Activated CD4-positive, alpha-beta memory T cell treated with anti-CD3 and anti-CD28 coated beads, Interleukin-2, amount 10 ng/mL, durations not matched to agents 7 days and 5 days (primary cell): ENCODE results near the gene QTRT2. TPM values are rescaled to one million over a fixed set of nuclear protein-coding genes. Genes with fewer than 3 reads are reported as not detected.

Source experiments
- CTCF ChIA-PET: fragments of 350-600 bp; sonication (Branson Sonifier 250); formaldehyde crosslinking; loops from one replicate; lab custom pipeline; 2021; ENCODE audit warnings: antibody characterized with exemption, inconsistent platforms; lab: Charles Lee
- POLR2A ChIA-PET: fragments of 350-600 bp; sonication (Branson Sonifier 250); formaldehyde crosslinking; loops from one replicate; lab custom pipeline; 2021; ENCODE audit warnings: antibody characterized with exemption; lab: Charles Lee
- DNase-seq: peaks from one replicate; pipeline ENCODE4 v3.0.0-alpha.2; 2020
- H3K27ac Mint-ChIP-seq: one replicate; pipeline ENCODE4 v1.8.0; 2021; ENCODE audit warnings: mild to moderate bottlenecking, mixed read lengths
- H3K27me3 Mint-ChIP-seq: one replicate; pipeline ENCODE4 v1.8.0; 2021; ENCODE audit warnings: mixed read lengths
- H3K36me3 Mint-ChIP-seq: one replicate; pipeline ENCODE4 v1.8.0; 2021; ENCODE audit warnings: low read depth, mixed read lengths
- H3K4me1 Mint-ChIP-seq: one replicate; pipeline ENCODE4 v1.8.0; 2021; ENCODE audit warnings: mixed read lengths
- H3K4me3 Mint-ChIP-seq: one replicate; pipeline ENCODE4 v1.8.0; 2021; ENCODE audit warnings: mild to moderate bottlenecking, mixed read lengths
- H3K9me3 Mint-ChIP-seq: one replicate; pipeline ENCODE4 v1.8.0; 2021; ENCODE audit warnings: mixed read lengths
- total RNA-seq, 2 experiments: library from RNA; stranded (reverse); gene quantifications; one replicate each; pipeline ENCODE4 v1.2.3, GENCODE V29; 2021

The QTRT2 gene
- total RNA-seq, 2 experiments from 2014 or later = 23.3 to 25.6 TPM

- ChIA-PET CTCF (no interaction called here), POLR2A (no interaction called here)
- no peak for DNase-seq
- no peak overlapping the region for H3K4me3 Mint-ChIP-seq
- H3K27me3 Mint-ChIP-seq = peaks cover 6% of the 10 kb centered on the region
- no peaks in the 10 kb centered on the region for H3K36me3 Mint-ChIP-seq
- no peaks in the 10 kb centered on the region for H3K9me3 Mint-ChIP-seq
- no peaks in the 10 kb centered on the region for H3K4me1 Mint-ChIP-seq
- no peak overlapping the region for H3K27ac Mint-ChIP-seq
These were observed 58.2 kb downstream of the QTRT2 start for GRCh38 chr3:114114719-114115118.

DNA sequence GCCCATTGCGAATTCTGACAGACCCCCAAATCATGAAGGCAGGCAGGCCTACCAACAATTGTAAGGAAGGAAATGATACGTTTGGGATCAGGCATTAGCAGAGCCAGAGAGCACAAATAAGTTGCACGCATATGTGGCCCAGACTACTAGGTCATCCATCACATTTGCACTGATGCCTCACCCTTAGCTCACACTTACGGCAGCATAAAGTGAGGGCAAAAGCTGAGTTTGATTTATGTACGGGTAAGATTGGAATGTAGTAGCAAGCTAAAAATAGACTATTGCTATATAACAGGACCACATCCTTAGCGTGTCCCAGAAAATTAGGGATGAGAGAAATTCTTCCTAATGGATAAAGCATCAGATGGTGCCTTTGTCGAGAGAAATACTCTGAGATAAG lies 58.6 kb downstream of the QTRT2 start:
- ChIA-PET POLR2A (interaction anchor here (0.7 kb wide), 1 partner anchor 175 kb away, joined by 3 read pairs; no protein-coding TSS in a partner anchor), CTCF (no interaction called here)
- H3K36me3 Mint-ChIP-seq = no peaks in the 10 kb centered on the region
- no peak overlapping the region for H3K27ac Mint-ChIP-seq
- no peak for DNase-seq
- H3K4me1 Mint-ChIP-seq = no peaks in the 10 kb centered on the region
- H3K9me3 Mint-ChIP-seq = no peaks in the 10 kb centered on the region
- no peak overlapping the region for H3K4me3 Mint-ChIP-seq
- peaks cover 2% of the 10 kb centered on the region for H3K27me3 Mint-ChIP-seq

GRCh38 chr3:114119776-114120175 lies 63.2 kb downstream of the QTRT2 start:
- no peak for DNase-seq
- no peak overlapping the region for H3K4me3 Mint-ChIP-seq
- no peaks in the 10 kb centered on the region for H3K27me3 Mint-ChIP-seq
- POLR2A ChIA-PET = no interaction called here
- no peaks in the 10 kb centered on the region for H3K36me3 Mint-ChIP-seq
- no peaks in the 10 kb centered on the region for H3K9me3 Mint-ChIP-seq
- H3K27ac Mint-ChIP-seq = no peak overlapping the region
- no peaks in the 10 kb centered on the region for H3K4me1 Mint-ChIP-seq
- CTCF ChIA-PET = no interaction called here

- Mint-ChIP-seq H3K9me3 (no peaks in the 10 kb centered on the region), H3K27me3 (no peaks in the 10 kb centered on the region), H3K4me3 (no peak overlapping the region), H3K4me1 (no peaks in the 10 kb centered on the region), H3K36me3 (no peaks in the 10 kb centered on the region), H3K27ac (no peak overlapping the region)
- POLR2A ChIA-PET = no interaction called here
- CTCF ChIA-PET = no interaction called here
- DNase-seq = no peak
These were observed 63.7 kb downstream of the QTRT2 start for GRCh38 chr3:114120211-114120610.

DNA sequence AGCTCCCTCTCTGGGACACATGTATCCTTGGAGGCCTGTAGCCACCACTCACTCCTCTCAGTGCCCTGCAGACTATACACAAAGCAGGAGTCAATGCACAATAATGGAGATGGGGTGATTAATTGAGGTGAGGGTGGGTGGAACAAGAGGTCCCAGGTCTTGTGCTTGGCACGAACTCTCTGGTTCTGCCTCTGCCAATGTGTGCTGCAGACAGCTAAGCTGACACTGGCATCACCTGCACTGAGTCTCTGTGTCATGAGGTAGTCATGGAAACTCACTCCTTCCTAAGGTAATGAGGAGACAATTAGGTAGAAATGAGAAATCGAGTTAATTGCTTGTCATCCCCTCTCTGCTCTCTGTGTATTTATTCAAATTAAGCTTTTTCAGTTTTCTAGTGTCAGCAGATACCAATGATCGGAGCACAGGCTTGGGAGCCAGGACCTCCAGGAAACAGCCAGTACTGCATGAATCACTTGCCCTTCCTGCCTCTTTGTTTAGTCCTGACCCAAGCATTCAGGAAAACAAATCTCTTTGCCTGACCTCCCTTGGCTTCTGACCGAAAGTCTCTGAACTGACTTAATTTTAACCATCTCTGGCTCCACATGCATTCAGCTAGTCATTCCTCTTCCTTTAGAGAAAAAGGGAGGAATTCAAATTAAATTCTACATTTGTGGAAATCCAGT lies 65.6 kb downstream of the QTRT2 start:
- Mint-ChIP-seq H3K4me1 (no peaks in the 10 kb centered on the region), H3K27me3 (no peaks in the 10 kb centered on the region), H3K36me3 (no peaks in the 10 kb centered on the region), H3K4me3 (no peak overlapping the region), H3K27ac (no peak overlapping the region), H3K9me3 (no peaks in the 10 kb centered on the region)
- POLR2A ChIA-PET = no interaction called here
- CTCF ChIA-PET = no interaction called here
- DNase-seq = no peak

DNA sequence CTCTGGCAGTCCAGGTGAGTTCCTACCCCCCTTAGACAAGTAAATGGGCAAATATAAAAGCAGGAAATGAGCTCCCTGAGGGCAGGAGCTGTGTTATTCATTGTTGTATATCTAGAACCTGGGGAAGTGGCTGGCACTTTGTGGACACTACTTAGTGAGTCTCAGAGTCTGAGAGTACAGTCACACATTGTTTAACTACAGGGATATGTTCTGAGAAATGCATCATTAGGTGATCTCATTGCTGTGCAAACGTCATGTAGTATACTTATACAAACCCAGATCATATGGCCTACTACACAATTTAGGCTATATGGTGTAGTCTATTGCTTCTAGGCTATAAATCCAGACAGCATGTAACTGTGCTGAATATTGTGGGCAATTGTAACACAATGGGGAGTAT lies 69.9 kb downstream of the QTRT2 start:
- H3K4me1 Mint-ChIP-seq = peaks cover 4% of the 10 kb centered on the region
- H3K36me3 Mint-ChIP-seq = no peaks in the 10 kb centered on the region
- CTCF ChIA-PET = interaction anchor here (1.0 kb wide), 1 partner anchor 29 kb away, joined by 3 read pairs; no protein-coding TSS in a partner anchor
- H3K4me3 Mint-ChIP-seq = no peak overlapping the region
- H3K9me3 Mint-ChIP-seq = no peaks in the 10 kb centered on the region
- no peaks in the 10 kb centered on the region for H3K27me3 Mint-ChIP-seq
- POLR2A ChIA-PET = no interaction called here
- DNase-seq = no peak
- no peak overlapping the region for H3K27ac Mint-ChIP-seq

DNA sequence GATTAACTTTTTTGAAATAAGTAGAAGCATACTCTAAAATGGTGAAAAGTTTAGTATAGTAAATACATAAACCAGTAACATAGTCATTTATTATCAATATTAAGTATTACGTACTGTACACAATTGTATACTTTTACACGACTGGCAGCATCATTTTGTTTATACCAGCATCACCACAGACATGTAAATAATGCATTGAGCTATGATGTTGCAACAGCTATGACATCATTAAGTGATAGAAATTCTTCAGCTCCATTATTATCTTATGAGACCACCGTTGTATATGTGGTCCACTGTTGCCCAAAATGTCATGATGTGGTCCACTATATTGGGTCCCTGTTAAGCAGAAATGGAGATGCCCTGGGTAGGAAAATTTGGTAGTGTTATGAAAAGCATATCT lies 71.0 kb downstream of the QTRT2 start:
- Mint-ChIP-seq H3K4me1 (peaks cover 6% of the 10 kb centered on the region), H3K27me3 (no peaks in the 10 kb centered on the region), H3K36me3 (no peaks in the 10 kb centered on the region), H3K9me3 (no peaks in the 10 kb centered on the region), H3K4me3 (no peak overlapping the region), H3K27ac (no peak overlapping the region)
- CTCF ChIA-PET = no interaction called here
- POLR2A ChIA-PET = no interaction called here
- DNase-seq = no peak

DNA sequence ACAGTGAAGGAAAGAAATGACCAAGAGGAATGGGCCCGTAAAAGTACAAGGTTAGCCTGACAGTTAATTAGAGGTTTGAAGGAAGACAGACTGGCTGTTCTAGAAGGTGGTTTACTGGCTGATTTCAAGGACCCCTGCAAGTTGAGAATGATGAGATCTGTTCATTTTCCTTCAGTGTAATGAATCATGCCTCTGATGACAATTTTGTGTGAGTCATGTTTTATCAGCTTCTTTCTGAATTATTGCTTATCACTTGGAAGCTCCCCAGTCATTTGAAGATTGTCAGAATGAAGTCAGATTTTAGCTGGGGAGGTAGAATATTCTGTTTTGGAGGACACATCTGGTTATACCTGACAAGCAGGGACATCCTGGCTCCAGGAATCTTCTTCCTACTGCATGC lies 71.7 kb downstream of the QTRT2 start:
- POLR2A ChIA-PET = no interaction called here
- no peak overlapping the region for H3K27ac Mint-ChIP-seq
- H3K4me3 Mint-ChIP-seq = no peak overlapping the region

DNA sequence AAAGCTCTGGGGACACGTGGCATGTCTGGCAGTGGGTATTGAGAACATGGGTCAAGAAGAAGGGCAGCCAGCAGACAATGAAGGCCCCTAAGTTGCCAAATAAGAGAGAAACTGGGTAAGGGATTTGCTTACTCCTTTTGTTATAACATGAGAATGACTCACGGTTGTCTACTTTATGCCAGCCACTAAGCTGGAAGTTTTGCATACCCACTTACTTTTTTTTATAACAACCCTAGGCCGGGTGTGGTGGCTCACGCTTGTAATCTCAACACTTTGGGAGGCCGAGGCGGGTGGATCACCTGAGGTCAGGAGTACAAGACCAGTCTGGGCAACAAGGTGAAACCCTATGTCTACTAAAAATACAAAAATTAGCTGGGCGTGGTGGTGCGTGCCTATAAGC lies 72.3 kb downstream of the QTRT2 start:
- DNase-seq = no peak

More for the DNA sequence above, 71.7 kb downstream of the QTRT2 start:
- CTCF ChIA-PET = no interaction called here
- Mint-ChIP-seq H3K9me3 (no peaks in the 10 kb centered on the region), H3K4me1 (peaks cover 7% of the 10 kb centered on the region), H3K27me3 (no peaks in the 10 kb centered on the region), H3K36me3 (no peaks in the 10 kb centered on the region)
- no peak for DNase-seq

DNA sequence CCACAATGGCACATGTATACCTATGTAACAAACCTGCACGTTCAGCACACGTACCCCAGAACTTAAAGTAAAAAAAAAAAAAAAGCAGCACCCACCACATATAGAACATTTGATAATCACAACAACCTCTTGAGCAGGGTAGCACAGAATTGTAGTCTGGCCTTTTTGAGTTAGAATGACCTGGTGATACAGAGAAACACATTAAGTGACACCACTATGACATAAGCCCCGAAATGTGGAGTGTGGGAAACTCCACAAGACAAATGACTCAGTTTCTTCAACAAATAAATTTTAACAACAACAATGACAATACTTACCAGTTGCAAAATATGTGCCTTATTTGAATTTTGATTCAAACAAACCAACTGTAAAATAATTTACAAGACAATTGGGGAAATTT lies 76.0 kb downstream of the QTRT2 start:
- DNase-seq = no peak
- H3K36me3 Mint-ChIP-seq = peaks cover 3% of the 10 kb centered on the region
- H3K4me1 Mint-ChIP-seq = peaks cover 12% of the 10 kb centered on the region
- H3K27me3 Mint-ChIP-seq = no peaks in the 10 kb centered on the region
- H3K9me3 Mint-ChIP-seq = no peaks in the 10 kb centered on the region
- H3K4me3 Mint-ChIP-seq = no peak overlapping the region
- CTCF ChIA-PET = interaction anchor here (1.0 kb wide), 1 partner anchor 66 kb away, joined by 3 read pairs; no protein-coding TSS in a partner anchor
- POLR2A ChIA-PET = no interaction called here
- no peak overlapping the region for H3K27ac Mint-ChIP-seq

More for the DNA sequence above, 72.3 kb downstream of the QTRT2 start:
- Mint-ChIP-seq H3K36me3 (no peaks in the 10 kb centered on the region), H3K9me3 (no peaks in the 10 kb centered on the region), H3K27ac (no peak overlapping the region), H3K4me3 (no peak overlapping the region), H3K27me3 (no peaks in the 10 kb centered on the region), H3K4me1 (peaks cover 12% of the 10 kb centered on the region)
- ChIA-PET CTCF (no interaction called here), POLR2A (no interaction called here)

DNA sequence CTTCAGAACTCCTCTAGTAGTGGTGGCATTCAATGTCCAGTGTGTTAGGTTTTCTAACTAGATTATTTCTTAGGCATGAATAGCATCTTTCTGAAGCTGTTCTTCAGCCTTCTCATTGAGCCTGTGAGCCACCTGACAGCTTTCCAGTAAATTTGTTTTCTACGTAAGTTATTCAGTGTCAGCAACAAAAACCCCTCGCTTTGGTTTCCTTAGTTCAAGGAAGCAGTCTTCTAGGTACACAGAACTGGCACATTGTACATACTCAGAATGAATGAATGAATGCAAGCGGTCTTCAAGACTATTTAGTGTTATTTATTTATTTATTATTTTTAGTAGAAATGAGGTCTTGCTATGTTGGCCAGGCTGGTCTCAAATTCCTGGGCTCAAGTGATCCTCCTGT lies 77.4 kb downstream of the QTRT2 start:
- no peak overlapping the region for H3K4me3 Mint-ChIP-seq
- no peaks in the 10 kb centered on the region for H3K9me3 Mint-ChIP-seq
- peaks cover 8% of the 10 kb centered on the region for H3K4me1 Mint-ChIP-seq
- no peak for DNase-seq
- peaks cover 3% of the 10 kb centered on the region for H3K36me3 Mint-ChIP-seq
- H3K27ac Mint-ChIP-seq = peak overlapping the region; percentile 33
- CTCF ChIA-PET = no interaction called here
- POLR2A ChIA-PET = no interaction called here
- no peaks in the 10 kb centered on the region for H3K27me3 Mint-ChIP-seq

Other genes starting within 250 kb of the QTRT2 start
- under 1 TPM; 0.48 to 0.91 TPM for gene GRAMD1C, start 217.9 kb upstream of the QTRT2 start, total RNA-seq
- 1 to 10 TPM; 3.1 to 3.9 TPM for gene ZDHHC23, start 108.7 kb upstream of the QTRT2 start, total RNA-seq
- gene CCDC191, start 211 bp upstream of the QTRT2 start, total RNA-seq = 1 to 10 TPM; 2.6 to 3.0 TPM
- not detected for gene DRD3, start 122.3 kb downstream of the QTRT2 start, total RNA-seq
- gene ZNF80, start 180.8 kb downstream of the QTRT2 start, total RNA-seq = under 1 TPM; 0.28 to 0.35 TPM
- 10 to 100 TPM; 29.8 to 30.4 TPM for gene TIGIT, start 237.3 kb downstream of the QTRT2 start, total RNA-seq